ENCODE data around the gene TEX13D.
A peak's percentile ranks its signal among the peaks of the same experiment; 100 is the strongest.
"Not testable (repeated sequence)": the region's sequence is repeated elsewhere in the genome, so short reads cannot be mapped to it uniquely, and the experiment has no call there.

Gene TEX13D

DNA sequence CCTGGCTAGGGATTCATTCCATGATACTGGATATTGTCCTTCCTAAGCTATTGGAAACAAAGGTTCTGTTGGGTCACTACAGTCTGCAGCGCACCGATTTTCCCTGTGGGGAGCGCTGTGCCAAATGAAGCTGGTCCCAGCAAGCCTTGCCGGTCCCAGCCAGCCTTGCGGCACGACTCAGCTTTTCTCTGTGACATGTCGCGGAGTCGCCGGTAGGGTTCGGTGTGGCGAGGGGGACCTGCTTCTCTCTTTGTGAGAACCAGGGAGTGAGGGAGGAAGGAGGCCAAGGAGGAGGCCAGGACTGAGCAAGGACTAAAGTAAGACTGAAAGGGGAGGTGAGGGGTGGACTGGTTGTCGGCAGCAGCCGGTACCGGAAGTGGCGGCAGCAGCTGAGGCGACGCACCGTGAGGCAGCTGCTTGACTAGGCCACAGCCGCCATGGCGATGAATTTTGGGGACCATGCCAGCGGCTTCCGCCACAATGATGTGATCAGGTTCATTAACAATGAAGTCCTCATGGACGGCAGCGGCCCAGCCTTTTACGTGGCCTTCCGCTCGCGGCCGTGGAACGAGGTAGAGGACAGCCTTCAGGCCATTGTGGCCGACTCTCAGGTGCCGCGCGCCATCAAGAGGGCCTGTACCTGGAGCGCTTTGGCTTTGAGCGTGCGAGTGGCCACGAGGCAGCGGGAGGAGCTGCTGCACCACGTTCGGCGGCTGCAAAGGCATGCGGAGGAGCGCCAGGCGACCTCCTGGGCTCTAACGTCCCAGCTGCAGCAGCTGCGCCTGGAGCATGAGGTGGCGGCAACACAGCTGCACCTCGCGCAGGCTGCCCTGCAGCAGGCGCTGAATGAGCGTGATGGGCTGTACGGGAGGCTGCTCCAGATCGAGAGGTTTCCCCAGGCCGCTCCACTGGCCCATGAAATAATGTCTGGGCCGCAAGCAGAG lies at the start of gene TEX13D:
TSS of gene TEX13D (plus strand) at position 180 of the 944 bp plus-strand sequence. CDS start at position 438, 258 bp downstream.
- Mint-ChIP-seq H3K27ac (no peak within 1 kb of the TSS), H3K27me3 (ENCODE audit: low read depth) (no peaks in the 10 kb centered on the region), H3K4me1 (ENCODE audit: low read depth) (peaks cover 25% of the 10 kb centered on the region), H3K36me3 (ENCODE audit: low read depth) (no peaks in the 10 kb centered on the region), H3K4me3 (no peak within 1 kb of the TSS), H3K9me3 (no peaks in the 10 kb centered on the region)
- no peak for DNase-seq (ENCODE audit: low spot score)

DNA sequence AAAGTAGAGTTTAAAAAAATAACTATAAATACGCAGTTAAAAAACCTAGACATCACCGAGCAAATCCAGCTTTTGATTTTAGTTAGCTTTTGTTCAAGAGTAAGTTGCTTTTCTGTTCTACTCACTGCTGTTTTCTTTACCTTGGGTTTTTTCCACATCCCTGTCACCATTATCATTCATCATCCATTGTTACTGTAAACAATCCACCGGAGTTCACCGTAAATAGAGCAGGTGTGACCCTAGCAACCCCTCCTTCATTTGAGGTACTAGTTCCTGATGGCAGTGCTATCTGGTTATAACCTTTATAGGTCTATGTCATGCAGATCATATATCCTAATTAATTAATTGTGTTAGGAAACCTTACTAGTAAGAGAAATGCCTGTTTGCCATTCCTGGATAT lies 43.0 kb upstream of the TEX13D start:
- no peak for DNase-seq (ENCODE audit: low spot score)
- Mint-ChIP-seq H3K4me1 (ENCODE audit: low read depth) (no peaks in the 10 kb centered on the region), H3K27me3 (ENCODE audit: low read depth) (no peaks in the 10 kb centered on the region), H3K27ac (no peak overlapping the region), H3K4me3 (no peak overlapping the region), H3K36me3 (ENCODE audit: low read depth) (peaks cover 2% of the 10 kb centered on the region), H3K9me3 (no peaks in the 10 kb centered on the region)

DNA sequence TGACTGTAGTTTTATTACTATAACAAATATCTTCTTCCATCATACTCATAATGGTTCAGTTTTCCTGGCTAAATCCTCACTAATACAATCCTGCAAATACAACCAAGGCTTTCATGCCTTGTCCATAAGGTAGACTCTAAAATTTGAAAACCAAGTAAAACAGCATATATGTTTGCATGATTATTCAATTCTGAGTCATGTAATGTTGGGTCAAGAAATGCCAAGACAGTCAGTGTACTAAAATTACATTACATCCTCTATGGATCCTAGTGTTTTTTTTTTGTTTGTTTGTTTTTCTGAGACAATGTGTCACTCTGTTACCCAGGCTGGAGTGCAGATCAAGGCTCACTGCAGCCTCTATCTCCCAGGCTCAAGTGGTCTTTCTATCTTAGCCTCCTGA lies 38.6 kb upstream of the TEX13D start:
- Mint-ChIP-seq H3K9me3 (peaks cover 4% of the 10 kb centered on the region), H3K36me3 (ENCODE audit: low read depth) (peaks cover 2% of the 10 kb centered on the region), H3K27me3 (ENCODE audit: low read depth) (no peaks in the 10 kb centered on the region), H3K4me3 (no peak overlapping the region), H3K4me1 (ENCODE audit: low read depth) (no peaks in the 10 kb centered on the region), H3K27ac (no peak overlapping the region)
- DNase-seq (ENCODE audit: low spot score), result no peak

DNA sequence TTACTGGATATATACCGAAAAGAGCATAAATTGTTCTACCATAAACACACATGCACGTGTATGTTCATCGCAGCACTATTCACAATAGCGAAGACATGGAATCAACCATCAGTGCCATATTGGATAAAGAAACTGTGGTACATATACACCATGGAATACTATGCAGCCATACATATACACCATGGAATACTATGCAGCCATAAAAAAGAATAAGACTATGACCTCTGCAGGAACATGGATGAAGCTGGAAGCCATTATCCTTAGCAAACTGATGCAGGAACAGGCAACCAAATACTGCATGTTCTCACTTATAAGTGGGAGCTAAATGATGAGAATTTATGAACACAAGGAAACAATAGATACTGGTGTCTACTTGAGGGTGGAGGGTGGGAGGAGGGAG lies 33.1 kb upstream of the TEX13D start:
- not testable (repeated sequence) for DNase-seq (ENCODE audit: low spot score); H3K4me3 Mint-ChIP-seq; H3K27me3 Mint-ChIP-seq (ENCODE audit: low read depth); H3K27ac Mint-ChIP-seq; H3K9me3 Mint-ChIP-seq; H3K36me3 Mint-ChIP-seq (ENCODE audit: low read depth)
- peaks cover 15% of the 10 kb centered on the region for H3K4me1 Mint-ChIP-seq (ENCODE audit: low read depth)

DNA sequence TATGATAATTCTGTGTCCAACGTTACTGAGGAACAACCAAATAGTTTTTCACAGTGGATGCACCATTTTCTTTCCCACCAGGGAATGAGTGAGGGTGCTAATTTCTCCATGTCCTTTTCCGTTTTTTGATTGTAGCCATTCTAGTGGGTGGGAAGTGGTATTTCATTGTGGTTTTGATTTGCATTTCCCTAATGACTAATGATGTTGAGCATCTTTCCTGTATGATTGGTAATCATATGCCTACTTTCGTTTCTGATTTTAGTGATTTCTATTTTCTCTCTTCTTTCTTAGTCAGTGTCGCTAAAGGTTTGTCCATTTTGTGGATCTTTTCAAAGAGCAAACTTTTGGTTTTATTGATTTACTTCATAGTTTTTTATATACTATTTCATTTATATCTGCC lies 32.1 kb upstream of the TEX13D start:
- no peaks in the 10 kb centered on the region for H3K9me3 Mint-ChIP-seq
- peak overlapping the region; percentile 5 for H3K27ac Mint-ChIP-seq
- H3K27me3 Mint-ChIP-seq (ENCODE audit: low read depth), result no peaks in the 10 kb centered on the region
- DNase-seq (ENCODE audit: low spot score), result no peak
- no peak overlapping the region for H3K4me3 Mint-ChIP-seq
- H3K36me3 Mint-ChIP-seq (ENCODE audit: low read depth), result peaks cover 1% of the 10 kb centered on the region
- peaks cover 15% of the 10 kb centered on the region for H3K4me1 Mint-ChIP-seq (ENCODE audit: low read depth)

DNA sequence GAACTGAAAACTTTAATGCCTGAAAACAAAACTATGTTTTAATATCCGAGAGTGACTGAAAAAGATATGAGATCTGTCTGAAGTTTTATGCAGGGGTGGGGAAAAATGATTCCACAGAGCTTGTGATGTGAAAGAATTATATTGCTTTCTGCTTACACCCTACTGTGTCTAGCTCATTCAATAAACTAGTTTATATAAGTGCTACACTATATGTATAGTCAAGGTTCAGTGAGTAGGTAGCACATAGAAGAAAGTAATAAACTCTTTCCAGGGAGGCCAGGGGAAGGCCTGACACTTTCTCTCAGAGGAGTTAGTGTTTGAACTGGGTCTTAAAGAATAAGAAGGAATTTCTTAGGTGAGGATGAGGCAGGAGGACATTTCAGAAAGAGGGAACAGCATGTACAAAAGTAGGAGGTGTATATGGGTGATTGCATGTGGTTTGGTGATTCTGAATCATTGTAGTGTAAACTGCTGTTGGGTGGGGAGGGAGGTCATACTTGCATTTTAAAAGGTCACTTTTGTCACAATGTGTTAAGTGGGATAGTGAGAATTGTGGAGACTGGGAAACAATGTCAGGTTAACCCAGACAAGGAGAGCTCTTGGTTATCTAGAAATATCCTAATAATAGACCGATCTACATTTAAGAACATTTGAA lies 25.1 kb upstream of the TEX13D start:
- no peak overlapping the region for H3K27ac Mint-ChIP-seq
- H3K4me3 Mint-ChIP-seq, result no peak overlapping the region

DNA sequence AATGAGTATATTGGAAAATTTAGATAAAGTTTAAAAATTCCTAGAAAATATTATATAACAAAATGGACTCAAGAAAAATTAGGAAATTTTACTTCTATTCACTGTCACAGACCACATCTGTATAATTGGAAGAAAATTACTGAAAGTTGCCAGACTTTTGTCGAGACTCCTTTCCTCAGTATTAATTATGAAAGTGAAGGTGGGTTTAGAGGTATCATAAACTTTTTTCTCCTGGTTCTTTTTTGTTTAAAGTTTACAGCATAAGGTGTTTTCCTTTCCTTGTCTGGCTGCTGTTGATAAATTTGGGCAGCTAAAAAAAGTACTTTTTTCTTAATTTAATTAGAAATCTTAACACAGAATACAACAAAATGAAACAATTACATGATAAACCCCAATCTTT lies 6.7 kb upstream of the TEX13D start:
- Mint-ChIP-seq H3K4me3 (no peak overlapping the region), H3K27ac (no peak overlapping the region), H3K27me3 (ENCODE audit: low read depth) (no peaks in the 10 kb centered on the region), H3K9me3 (no peaks in the 10 kb centered on the region), H3K36me3 (ENCODE audit: low read depth) (peaks cover 2% of the 10 kb centered on the region), H3K4me1 (ENCODE audit: low read depth) (peaks cover 6% of the 10 kb centered on the region)
- no peak for DNase-seq (ENCODE audit: low spot score)

More for the DNA sequence above, 25.1 kb upstream of the TEX13D start:
- peaks cover 4% of the 10 kb centered on the region for H3K9me3 Mint-ChIP-seq
- no peak for DNase-seq (ENCODE audit: low spot score)
- H3K27me3 Mint-ChIP-seq (ENCODE audit: low read depth), result no peaks in the 10 kb centered on the region
- peaks cover 4% of the 10 kb centered on the region for H3K4me1 Mint-ChIP-seq (ENCODE audit: low read depth)
- peaks cover 1% of the 10 kb centered on the region for H3K36me3 Mint-ChIP-seq (ENCODE audit: low read depth)

DNA sequence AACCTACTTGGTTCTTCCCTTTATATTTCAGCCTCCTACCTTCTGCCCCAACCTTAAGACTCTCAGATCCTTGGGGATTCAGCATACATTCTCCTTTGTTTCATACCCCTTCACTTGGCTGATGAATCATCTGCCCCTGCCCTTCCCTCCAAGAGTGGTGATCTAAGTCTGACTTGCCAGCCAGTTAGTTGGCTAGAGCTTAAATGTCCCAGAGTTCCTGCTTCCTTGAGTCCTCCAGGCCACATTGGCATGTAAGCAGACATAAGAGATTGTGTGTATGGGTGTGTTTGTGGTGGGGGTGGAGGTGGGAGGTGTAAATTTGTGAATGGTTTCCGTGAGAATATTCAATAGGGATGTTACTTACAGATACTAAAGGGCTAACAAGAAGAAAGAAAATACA lies 3.7 kb upstream of the TEX13D start:
- H3K4me1 Mint-ChIP-seq (ENCODE audit: low read depth), result peaks cover 11% of the 10 kb centered on the region
- no peaks in the 10 kb centered on the region for H3K27me3 Mint-ChIP-seq (ENCODE audit: low read depth)
- H3K27ac Mint-ChIP-seq, result peak overlapping the region; percentile 26
- no peaks in the 10 kb centered on the region for H3K9me3 Mint-ChIP-seq
- no peak for DNase-seq (ENCODE audit: low spot score)
- H3K4me3 Mint-ChIP-seq, result no peak overlapping the region
- H3K36me3 Mint-ChIP-seq (ENCODE audit: low read depth), result peaks cover 2% of the 10 kb centered on the region

DNA sequence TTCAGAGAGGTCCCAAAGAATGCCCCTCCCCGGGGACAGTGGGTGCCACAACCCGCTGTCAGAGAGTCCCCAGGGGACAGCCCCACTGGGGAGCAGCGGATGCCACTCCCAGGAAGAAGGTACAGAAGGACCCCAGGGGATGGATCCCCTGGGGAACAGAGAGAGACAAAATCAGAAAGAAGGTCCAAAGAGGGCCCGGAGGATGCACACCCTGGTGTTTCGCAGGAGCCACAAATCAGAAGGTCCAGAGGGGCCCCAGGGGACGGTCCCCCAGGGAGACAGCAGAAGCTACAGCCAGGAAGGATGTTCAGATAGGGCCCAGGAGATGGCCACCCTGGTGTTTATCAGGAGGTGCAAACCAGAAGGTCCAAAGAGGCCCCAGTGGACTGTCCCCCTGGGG lies 1.4 kb downstream of the TEX13D start:
- no peaks in the 10 kb centered on the region for H3K36me3 Mint-ChIP-seq (ENCODE audit: low read depth)
- peaks cover 25% of the 10 kb centered on the region for H3K4me1 Mint-ChIP-seq (ENCODE audit: low read depth)
- no peak overlapping the region for H3K27ac Mint-ChIP-seq
- H3K9me3 Mint-ChIP-seq, result no peaks in the 10 kb centered on the region
- H3K4me3 Mint-ChIP-seq, result no peak overlapping the region
- no peaks in the 10 kb centered on the region for H3K27me3 Mint-ChIP-seq (ENCODE audit: low read depth)
- DNase-seq (ENCODE audit: low spot score), result no peak

DNA sequence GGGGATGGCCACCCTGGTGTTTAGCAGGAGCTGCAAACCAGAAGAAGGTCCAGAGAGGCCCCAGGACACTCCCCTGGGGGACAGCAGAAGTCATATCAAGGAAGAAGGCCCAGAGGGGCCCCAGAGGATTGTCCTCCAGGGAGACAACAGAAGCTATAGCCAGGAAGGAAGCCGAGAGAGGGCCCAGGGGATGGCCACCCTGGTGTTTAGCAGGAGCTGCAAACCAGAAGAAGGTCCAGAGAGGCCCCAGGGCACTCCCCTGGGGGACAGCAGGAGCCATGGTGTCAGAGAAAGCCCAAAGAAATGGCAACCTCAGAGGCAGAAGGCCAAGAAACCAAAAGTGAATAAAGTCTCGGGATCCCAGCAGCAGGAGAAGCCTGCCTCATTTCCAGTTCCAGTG lies 2.1 kb downstream of the TEX13D start:
- not testable (repeated sequence) for DNase-seq (ENCODE audit: low spot score); H3K27me3 Mint-ChIP-seq (ENCODE audit: low read depth); H3K27ac Mint-ChIP-seq; H3K4me3 Mint-ChIP-seq; H3K9me3 Mint-ChIP-seq; H3K36me3 Mint-ChIP-seq (ENCODE audit: low read depth)
- H3K4me1 Mint-ChIP-seq (ENCODE audit: low read depth), result peaks cover 29% of the 10 kb centered on the region

DNA sequence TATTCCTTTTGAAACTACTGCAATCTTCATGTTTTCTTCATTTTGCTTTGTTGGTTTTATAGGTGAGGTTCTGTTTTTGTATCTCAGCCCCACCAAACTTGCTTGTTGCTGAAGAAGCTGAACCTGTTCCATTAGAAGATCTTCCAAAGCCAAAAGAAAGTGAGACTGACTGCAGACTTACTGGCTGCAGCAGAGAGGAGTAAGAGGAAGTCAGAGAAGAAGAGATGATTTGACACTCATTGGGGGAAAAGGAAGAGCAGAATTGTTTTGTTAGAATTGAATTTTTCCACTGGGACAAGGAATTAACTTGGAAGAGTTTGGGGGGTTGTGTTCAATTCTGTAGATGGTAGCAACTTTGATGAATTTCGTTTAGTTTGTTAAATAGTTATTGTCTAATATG lies 3.1 kb downstream of the TEX13D start:
- H3K36me3 Mint-ChIP-seq (ENCODE audit: low read depth), result no peaks in the 10 kb centered on the region
- no peaks in the 10 kb centered on the region for H3K9me3 Mint-ChIP-seq
- H3K27ac Mint-ChIP-seq, result peak overlapping the region; percentile 3
- peaks cover 28% of the 10 kb centered on the region for H3K4me1 Mint-ChIP-seq (ENCODE audit: low read depth)
- H3K4me3 Mint-ChIP-seq, result no peak overlapping the region
- no peaks in the 10 kb centered on the region for H3K27me3 Mint-ChIP-seq (ENCODE audit: low read depth)
- no peak for DNase-seq (ENCODE audit: low spot score)

DNA sequence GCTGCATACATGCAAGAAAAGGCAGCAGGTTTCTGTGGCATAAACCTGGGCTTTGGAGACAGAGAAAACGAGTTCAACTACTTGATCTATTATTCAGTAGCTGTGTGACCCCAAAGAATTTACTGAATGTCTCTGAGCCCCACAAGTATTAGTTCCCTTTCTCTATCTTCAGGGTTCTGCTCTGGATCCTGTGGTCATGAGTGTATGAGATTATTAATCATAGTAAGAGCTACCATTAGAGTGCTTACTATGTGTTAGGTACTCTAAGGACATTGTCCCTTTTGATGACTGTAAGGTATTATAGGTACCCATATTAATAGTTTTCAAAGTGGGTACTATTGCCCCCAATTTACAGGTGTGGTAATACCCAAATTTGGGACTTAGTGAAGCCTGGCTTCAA lies 5.5 kb downstream of the TEX13D start:
- Mint-ChIP-seq H3K4me3 (no peak overlapping the region), H3K36me3 (ENCODE audit: low read depth) (no peaks in the 10 kb centered on the region), H3K4me1 (ENCODE audit: low read depth) (peaks cover 43% of the 10 kb centered on the region), H3K9me3 (no peaks in the 10 kb centered on the region), H3K27ac (no peak overlapping the region), H3K27me3 (ENCODE audit: low read depth) (no peaks in the 10 kb centered on the region)
- DNase-seq (ENCODE audit: low spot score), result no peak

DNA sequence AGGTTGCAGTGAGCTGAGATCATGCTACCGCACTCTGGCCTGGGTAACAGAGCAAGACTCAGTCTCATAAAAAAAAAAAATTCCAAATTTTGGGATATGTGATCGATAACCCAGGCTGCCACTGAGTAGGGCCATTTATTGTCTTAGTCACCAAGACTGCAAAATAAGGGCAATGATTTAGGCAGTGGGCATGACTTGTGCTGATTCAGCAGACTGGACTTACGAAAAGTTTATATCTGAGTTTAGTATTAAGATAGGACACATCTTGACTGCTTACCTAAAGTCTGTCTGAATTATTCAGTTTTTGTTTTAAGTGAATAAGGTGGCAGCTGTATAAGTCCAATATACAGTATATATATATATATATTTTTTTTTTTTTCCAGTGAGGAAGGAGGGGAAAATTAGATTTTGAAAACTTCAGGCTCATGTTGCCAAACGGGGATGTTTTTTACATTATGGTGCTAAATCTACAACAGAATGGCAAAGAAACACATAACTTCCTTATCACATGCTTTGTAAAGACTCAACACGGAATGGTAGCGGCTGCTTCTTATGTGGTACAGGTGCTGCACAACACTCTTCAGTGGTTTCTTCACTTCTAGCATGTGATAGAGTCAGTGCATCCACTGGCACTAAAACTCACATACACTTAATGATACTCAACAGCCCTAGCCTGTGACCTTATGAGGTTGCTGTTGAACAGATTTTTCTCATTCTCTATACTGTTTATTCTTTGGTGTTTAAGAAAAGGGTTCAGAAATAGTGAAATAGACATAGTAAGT lies 6.5 kb downstream of the TEX13D start:
- no peak for DNase-seq (ENCODE audit: low spot score)
- H3K4me3 Mint-ChIP-seq, result no peak overlapping the region
- H3K36me3 Mint-ChIP-seq (ENCODE audit: low read depth), result no peaks in the 10 kb centered on the region
- H3K27me3 Mint-ChIP-seq (ENCODE audit: low read depth), result no peaks in the 10 kb centered on the region
- peaks cover 50% of the 10 kb centered on the region for H3K4me1 Mint-ChIP-seq (ENCODE audit: low read depth)
- H3K9me3 Mint-ChIP-seq, result no peaks in the 10 kb centered on the region
- H3K27ac Mint-ChIP-seq, result no peak overlapping the region
